IMR-90 (cell line): ENCODE measurements around the gene DHX57. TPM values are rescaled to one million over a fixed set of nuclear protein-coding genes. Genes with fewer than 3 reads are reported as not detected.

Experiments used
- ATAC-seq: fragments of 200-7000 bp; cut with Tn5 transposase; 2 replicates; pipeline ENCODE4 v1.9.1; 2020; ENCODE audit warnings: low read depth, mild to moderate bottlenecking, moderate library complexity
- BruUV-seq: library from RNA; stranded (reverse); fragments of 400-500 nt; replicated peaks from 2 replicates; lab custom pipeline; 2021; lab: Mats Ljungman, UMichigan
- CTCF ChIA-PET: fragments of 300-600 bp; formaldehyde crosslinking; extraction: SDS; loops from one replicate; lab custom pipeline; 2021; ENCODE audit warnings: antibody characterized with exemption; lab: Yijun Ruan, JAX
- POLR2A ChIA-PET: fragments of 300-600 bp; sonication (Branson Sonifier 250); formaldehyde crosslinking; loops from one replicate; lab custom pipeline; 2022; ENCODE audit warnings: antibody characterized with exemption; ENCODE audit not compliant: unreplicated experiment; lab: Charles Lee
- DNase-seq: peaks from one replicate; pipeline ENCODE4 v3.0.0; 2013
- H2AFZ ChIP-seq: replicated peaks from 2 replicates; pipeline ENCODE3; 2013; ENCODE audit warnings: low read length, mild to moderate bottlenecking; ENCODE audit not compliant: poor library complexity
- H2AK5ac ChIP-seq: 2 replicates; pipeline ENCODE4 v1.6.1; 2013; ENCODE audit warnings: low read depth, low read length, inconsistent platforms
- H2AK9ac ChIP-seq: replicated peaks from 2 replicates; pipeline ENCODE3; 2013; ENCODE audit warnings: mild to moderate bottlenecking, low read depth, low read length, moderate library complexity; ENCODE audit not compliant: poor library complexity
- H2BK120ac ChIP-seq: 2 replicates; pipeline ENCODE4 v1.6.1; 2013; ENCODE audit warnings: low read depth, low read length, inconsistent platforms
- H2BK15ac ChIP-seq: 3 replicates; pipeline ENCODE4 v1.6.1; 2013; ENCODE audit warnings: low read depth, low read length, inconsistent platforms
- H2BK20ac ChIP-seq: 2 replicates; pipeline ENCODE4 v1.6.1; 2013; ENCODE audit warnings: low read depth, mild to moderate bottlenecking, inconsistent platforms, low read length, moderate library complexity
- H2BK5ac ChIP-seq: 2 replicates; pipeline ENCODE4 v1.6.1; 2013; ENCODE audit warnings: mild to moderate bottlenecking, low read depth, low read length, inconsistent platforms; ENCODE audit not compliant: poor library complexity, severe bottlenecking
- H3K14ac ChIP-seq: replicated peaks from 2 replicates; pipeline ENCODE4 v1.6.1; 2013; ENCODE audit warnings: low read depth, low read length, inconsistent platforms
- H3K18ac ChIP-seq: 2 replicates; pipeline ENCODE4 v1.6.1; 2013; ENCODE audit warnings: low read depth, low read length, control low read depth
- H3K23ac ChIP-seq: 2 replicates; pipeline ENCODE4 v1.6.1; 2013; ENCODE audit warnings: low read depth, low read length, inconsistent platforms
- H3K27ac ChIP-seq: 2 replicates; pipeline ENCODE4 v1.5.1; 2013; ENCODE audit warnings: mild to moderate bottlenecking, control low read depth, low read length; ENCODE audit not compliant: insufficient read depth
- H3K27me3 ChIP-seq: 2 replicates; pipeline ENCODE4 v1.6.1; 2013; ENCODE audit warnings: low read length; ENCODE audit not compliant: control insufficient read depth, insufficient read depth
- H3K36me3 ChIP-seq: 2 replicates; pipeline ENCODE4 v1.6.1; 2013; ENCODE audit warnings: low read length, mixed read lengths; ENCODE audit not compliant: control insufficient read depth, insufficient read depth
- H3K4ac ChIP-seq: 2 replicates; pipeline ENCODE4 v1.6.1; 2013; ENCODE audit warnings: low read depth, low read length, inconsistent platforms
- H3K4me1 ChIP-seq: 2 replicates; pipeline ENCODE4 v1.6.1; 2013; ENCODE audit warnings: low read length, mixed read lengths; ENCODE audit not compliant: control insufficient read depth, insufficient read depth
- H3K4me2 ChIP-seq: 2 replicates; pipeline ENCODE4 v1.6.1; 2013; ENCODE audit warnings: low read depth, mild to moderate bottlenecking, control low read depth, low read length, moderate library complexity
- H3K4me3 ChIP-seq: 2 replicates; pipeline ENCODE4 v1.5.1; 2013; ENCODE audit warnings: low read depth, mild to moderate bottlenecking, control low read depth, low read length, moderate library complexity; ENCODE audit not compliant: insufficient read depth
- H3K56ac ChIP-seq: 2 replicates; pipeline ENCODE4 v1.6.1; 2013; ENCODE audit warnings: low read length, inconsistent platforms; ENCODE audit not compliant: insufficient read depth; ENCODE audit errors: extremely low read depth
- H3K79me1 ChIP-seq, 2 experiments: 2 replicates each; pipeline ENCODE4 v1.6.1; 2013; ENCODE audit warnings: low read length in 2 of 2, inconsistent platforms in 1 of 2, low read depth in 1 of 2
- H3K9ac ChIP-seq: 2 replicates; pipeline ENCODE4 v1.6.1; 2013; ENCODE audit warnings: low read depth, low read length, control low read depth
- H3K9me1 ChIP-seq: 2 replicates; pipeline ENCODE4 v1.6.1; 2013; ENCODE audit warnings: low read length, inconsistent platforms; ENCODE audit not compliant: insufficient read depth
- H3K9me3 ChIP-seq: 2 replicates; pipeline ENCODE4 v1.6.1; 2013; ENCODE audit warnings: low read length; ENCODE audit not compliant: control insufficient read depth, insufficient read depth
- H4K20me1 ChIP-seq: 2 replicates; pipeline ENCODE4 v1.6.1; 2013; ENCODE audit warnings: low read length, inconsistent platforms; ENCODE audit not compliant: insufficient read depth
- H4K5ac ChIP-seq: 2 replicates; pipeline ENCODE4 v1.6.1; 2013; ENCODE audit warnings: mild to moderate bottlenecking, low read depth, low read length, control low read depth
- H4K8ac ChIP-seq, 2 experiments: 2 replicates each; pipeline ENCODE4 v1.6.1; 2013; ENCODE audit warnings: low read depth in 2 of 2, low read length in 2 of 2, control low read depth in 1 of 2, inconsistent platforms in 1 of 2
- H4K91ac ChIP-seq: 2 replicates; pipeline ENCODE4 v1.6.1; 2013; ENCODE audit warnings: low read depth, low read length, inconsistent platforms; ENCODE audit not compliant: insufficient read depth
- ELK1 ChIP-seq: fragments of 150-350 bp; IDR thresholded peaks from 2 replicates; pipeline ENCODE4 v1.6.1; 2016; ENCODE audit warnings: low read depth, mild to moderate bottlenecking, low read length, moderate library complexity, borderline replicate concordance
- MAZ ChIP-seq: IDR thresholded peaks from 2 replicates; pipeline ENCODE4 v1.6.1; 2012; ENCODE audit warnings: low read depth, mild to moderate bottlenecking, low read length, improper control_type of control experiment, moderate library complexity, borderline replicate concordance
- dilution Hi-C: fragments of 300-500 bp; cut with HindIII; formaldehyde crosslinking; loops from one replicate; pipeline ENCODE4 v1.14.3; 2018; ENCODE audit warnings: low sequenced_read_pairs; ENCODE audit not compliant: unreplicated experiment
- in situ Hi-C: fragments of 300-500 bp; cut with MboI; formaldehyde crosslinking; loops from 3 replicates; pipeline ENCODE4 v1.14.3; 2019; ENCODE audit warnings: low sequenced_read_pairs, inconsistent platforms, mixed read lengths
- intact Hi-C: fragments of 100-400 bp; cut with micrococcal nuclease; formaldehyde crosslinking; loops from 2 replicates; pipeline ENCODE4 v1.10.0; 2022
- polyA plus RNA-seq, 3 experiments: library from polyadenylated mRNA; depleted of rRNA; stranded (reverse); fragments of >200 nt; gene quantifications; 2 replicates each; pipeline ENCODE4 v1.2.3, GENCODE V29; 2012; ENCODE audit warnings: low replicate concordance in 1 of 3
- total RNA-seq: library from RNA; depleted of rRNA; stranded (reverse); fragments of >200 nt; gene quantifications from 2 replicates; pipeline ENCODE4 v1.2.3, GENCODE V29; 2012

The DHX57 gene
- total and polyA plus RNA-seq, 2 of the 4 experiments (the other 2 are of a cell fraction), result 9.5 to 24.4 TPM

DNA sequence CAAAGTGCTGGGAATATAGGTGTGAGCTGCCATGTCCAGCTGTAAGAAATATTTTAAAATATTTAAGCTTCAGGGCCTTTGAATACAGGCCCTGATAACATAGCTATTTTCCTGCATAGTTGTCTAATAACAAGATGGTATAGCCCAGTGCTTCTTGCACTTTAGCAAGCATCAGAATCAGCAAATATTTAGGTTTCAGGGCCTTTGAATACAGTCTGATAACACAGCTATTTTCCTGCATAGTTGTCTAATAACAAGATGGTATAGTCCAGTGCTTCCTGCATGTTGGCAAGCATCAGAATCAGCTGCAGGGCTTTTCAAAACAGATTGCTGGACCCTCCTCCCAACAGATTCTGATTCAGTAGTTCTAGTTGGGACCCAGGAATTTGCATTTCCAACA lies 92.1 kb downstream of the DHX57 start:
- no TSS peak for BruUV-seq
- Histone ChIP-seq H2AFZ (no peak overlapping the region), H3K9me3 (no peaks in the 10 kb centered on the region), H2AK9ac (no peak overlapping the region), H2BK120ac (no peak overlapping the region), H3K4me2 (no peak overlapping the region), H3K27me3 (no peaks in the 10 kb centered on the region), H3K9me1 (peaks cover 3% of the 10 kb centered on the region; the same call in 1 of the 2 replicates), H4K91ac (no peak overlapping the region), H4K5ac (no peak overlapping the region), H4K20me1 (no peaks in the 10 kb centered on the region), H2BK20ac (no peak overlapping the region), H3K4me1 (no peaks in the 10 kb centered on the region; the same call in 1 of the 2 replicates), H3K27ac (no peak overlapping the region), H2AK5ac (no peak overlapping the region), H4K8ac (no peak overlapping the region), H3K36me3 (0 out of 2 replicates have a peak, but pooled peaks cover 3% of the 10 kb centered on the region), H2BK15ac (no peak overlapping the region), H3K79me1 (peaks cover 8 to 10% of the 10 kb centered on the region in 2 experiments), H3K9ac (no peak overlapping the region), H3K4ac (no peak overlapping the region), H2BK5ac (no peak overlapping the region), H3K4me3 (no peak overlapping the region), H3K14ac (no peak overlapping the region), H3K23ac (no peak overlapping the region), H3K56ac (no peak overlapping the region), H3K18ac (no peak overlapping the region)
- TF ChIP-seq MAZ (no peak), ELK1 (no peak)
- intact Hi-C loops, result no loop called here
- dilution Hi-C loops, result no loop called here
- ATAC-seq (peak; percentile 44), DNase-seq (no peak)
- ChIA-PET CTCF (interaction anchor here (0.6 kb wide), 1 partner anchor 146 kb away, joined by 6 read pairs; no protein-coding TSS in a partner anchor), POLR2A (no interaction called here)
- in situ Hi-C loops, result no loop called here
